GM18498 (cell line): ENCODE results near the gene HDAC7.

ENCODE experiments used
- ATAC-seq: cut with Tn5 transposase; IDR thresholded peaks from one replicate; pipeline ENCODE4 v1.9.1; 2021; ENCODE audit warnings: mild to moderate bottlenecking, moderate library complexity; ENCODE audit not compliant: unreplicated experiment

The HDAC7 gene

GRCh38 chr12:47736877-47737676, 82.6 kb downstream of the HDAC7 start:
- ATAC-seq: no peak

GRCh38 chr12:47736216-47736615, 83.5 kb downstream of the HDAC7 start:
- no peak for ATAC-seq

DNA sequence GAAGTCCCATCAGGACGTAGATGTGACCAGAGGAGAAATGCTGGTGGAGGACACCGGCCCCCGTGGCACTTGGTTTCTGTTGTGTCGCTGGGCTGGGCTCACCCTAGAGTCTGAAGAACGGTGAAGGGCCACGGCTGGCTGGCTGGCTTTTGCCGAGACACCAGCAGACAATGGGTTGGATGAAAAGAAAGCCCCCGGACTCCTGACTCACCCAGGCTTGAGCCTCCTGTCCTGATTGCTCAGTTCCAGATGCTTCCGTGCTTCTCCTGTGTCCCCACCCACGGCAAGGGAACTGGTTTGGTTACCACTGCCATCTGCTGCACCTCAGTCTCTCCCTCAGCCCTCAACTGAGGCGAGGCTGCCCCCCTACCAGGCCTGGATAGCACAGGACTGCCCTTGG, 84.1 kb downstream of the HDAC7 start:
- ATAC-seq: no peak

DNA sequence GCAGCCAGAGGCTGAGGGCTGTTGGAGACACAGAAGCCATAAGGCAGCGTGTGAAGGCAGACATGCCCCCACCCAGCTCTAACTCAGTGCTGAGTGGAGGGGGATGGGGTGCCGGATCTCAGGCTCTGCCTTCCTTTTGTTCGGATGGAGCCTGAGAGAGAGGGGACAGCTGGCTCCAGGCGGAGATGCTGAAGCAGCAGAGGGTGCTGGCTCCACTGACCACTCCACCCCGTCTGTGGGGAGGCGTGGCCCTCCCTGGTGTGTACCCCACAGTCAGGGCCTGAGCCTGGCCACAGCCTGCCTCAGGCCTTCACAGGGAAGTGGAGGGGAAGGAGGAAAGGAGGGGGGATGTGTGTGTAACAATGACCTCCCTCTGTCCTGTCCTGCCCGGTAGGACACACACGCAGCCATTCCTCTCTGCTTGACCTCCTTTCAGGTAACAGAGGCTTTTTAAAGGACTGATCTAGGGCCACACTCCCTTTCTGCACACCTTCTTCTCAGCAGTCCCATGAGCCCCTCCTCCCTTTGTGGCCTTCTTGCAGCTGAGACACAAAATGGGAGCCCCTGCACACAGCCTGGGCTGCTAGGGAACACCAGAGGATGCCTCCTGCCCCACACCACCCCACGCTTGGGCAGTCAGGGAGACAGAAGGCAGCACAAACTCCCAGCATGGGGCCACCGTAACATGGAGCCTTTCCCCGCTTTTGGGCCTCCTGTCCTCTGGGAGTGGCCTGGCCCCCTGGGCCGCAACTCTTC, 84.8 kb downstream of the HDAC7 start:
- ATAC-seq: no peak

- no peak for ATAC-seq
Observed at GRCh38 chr12:47733142-47733541, 86.6 kb downstream of the HDAC7 start.
